Measurements from ENCODE around the gene SETDB1. TPM values are rescaled to one million over a fixed set of nuclear protein-coding genes. Genes with fewer than 3 reads are reported as not detected.

The SETDB1 gene
- total and polyA plus RNA-seq, 2 of the 13 experiments (the other 11 are each of a cell fraction or from before 2014, with no cell fraction given): 33.1 to 34.6 TPM

- no peak for TF ChIP-seq ZNF512 (CRISPR knock-in tag; IDR thresholded peaks at IDR 0.05)
- TF ChIP-seq CEBPB (IDR thresholded peaks at IDR 0.05; ENCODE audit: borderline replicate concordance, low read depth, low read length): peak; percentile 77; the same call in 1 of the 2 replicates
- TF ChIP-seq RERE (CRISPR knock-in tag; IDR thresholded peaks at IDR 0.05; ENCODE audit: low read depth): peak; percentile 54; the same call in 1 of the 2 replicates
- TF ChIP-seq ZNF101 (CRISPR knock-in tag; IDR thresholded peaks at IDR 0.05; ENCODE audit: borderline replicate concordance, low read depth): no peak
- peak; percentile 18 for TF ChIP-seq IKZF5 (CRISPR knock-in tag; IDR thresholded peaks at IDR 0.05)
- no peak for TF ChIP-seq ZKSCAN1 (IDR thresholded peaks at IDR 0.05; ENCODE audit: low read length)
- no peak for TF ChIP-seq STAT5B (CRISPR knock-in tag; IDR thresholded peaks at IDR 0.05)
- no peak for TF ChIP-seq PAWR (CRISPR knock-in tag; IDR thresholded peaks at IDR 0.05; ENCODE audit: borderline replicate concordance)
- TF ChIP-seq GLMP (CRISPR knock-in tag; IDR thresholded peaks at IDR 0.05; ENCODE audit: borderline replicate concordance): no peak
- no peak for TF ChIP-seq GLI4 (CRISPR knock-in tag; IDR thresholded peaks at IDR 0.05; ENCODE audit: borderline replicate concordance)
- TF ChIP-seq SRF (IDR thresholded peaks at IDR 0.05; ENCODE audit: low read depth, low read length): no peak
- TF ChIP-seq PBX3 (CRISPR knock-in tag; IDR thresholded peaks at IDR 0.05; ENCODE audit: borderline replicate concordance): no peak
- TF ChIP-seq RFXANK (CRISPR knock-in tag; IDR thresholded peaks at IDR 0.05): no peak
- TF ChIP-seq RELA (CRISPR knock-in tag; IDR thresholded peaks at IDR 0.05): no peak
- TF ChIP-seq FOXC1 (CRISPR knock-in tag; IDR thresholded peaks at IDR 0.05; ENCODE audit: borderline replicate concordance): no peak
- TF ChIP-seq ZNF253 (CRISPR knock-in tag; IDR thresholded peaks at IDR 0.05; ENCODE audit: borderline replicate concordance): no peak
Measured at GRCh38 chr1:150981177-150981804, 55.1 kb downstream of the SETDB1 start (continued).
